Ishikawa (cell line): ENCODE results near the gene ZBTB14.

ENCODE experiments used
- CEBPB ChIP-seq: IDR thresholded peaks from 2 replicates; pipeline ENCODE4 v1.6.1; 2012
- CREB1 ChIP-seq: IDR thresholded peaks from 2 replicates; pipeline ENCODE4 v1.6.1; 2012; ENCODE audit warnings: low read depth
- EGR1 ChIP-seq: IDR thresholded peaks from 2 replicates; pipeline ENCODE4 v1.6.1; 2012
- EP300 ChIP-seq: IDR thresholded peaks from 2 replicates; pipeline ENCODE4 v1.6.1; 2012; ENCODE audit warnings: borderline replicate concordance
- FOXM1 ChIP-seq: IDR thresholded peaks from 2 replicates; pipeline ENCODE4 v1.6.1; 2012; ENCODE audit warnings: low read depth, borderline replicate concordance
- MAX ChIP-seq: IDR thresholded peaks from 2 replicates; pipeline ENCODE4 v1.6.1; 2012
- NFIC ChIP-seq: IDR thresholded peaks from 2 replicates; pipeline ENCODE4 v1.6.1; 2012
- RAD21 ChIP-seq: IDR thresholded peaks from 2 replicates; pipeline ENCODE4 v1.6.1; 2012; ENCODE audit warnings: low read depth
- REST ChIP-seq: IDR thresholded peaks from 2 replicates; pipeline ENCODE4 v1.6.1; 2012; ENCODE audit warnings: low read depth, mild to moderate bottlenecking
- TAF1 ChIP-seq: IDR thresholded peaks from 2 replicates; pipeline ENCODE4 v1.6.1; 2012; ENCODE audit warnings: low read depth, mild to moderate bottlenecking
- TCF12 ChIP-seq: IDR thresholded peaks from 2 replicates; pipeline ENCODE4 v1.6.1; 2012; ENCODE audit warnings: low read depth
- TEAD4 ChIP-seq: IDR thresholded peaks from 2 replicates; pipeline ENCODE4 v1.6.1; 2012
- USF1 ChIP-seq: IDR thresholded peaks from 2 replicates; pipeline ENCODE4 v1.6.1; 2012
- YY1 ChIP-seq: IDR thresholded peaks from 2 replicates; pipeline ENCODE4 v1.6.1; 2012; ENCODE audit warnings: low read depth

GRCh38 chr18:5266721-5267120 lies 28.8 kb downstream of the ZBTB14 start:
- TF ChIP-seq EGR1 (no peak), RAD21 (no peak), EP300 (no peak), YY1 (no peak), CEBPB (no peak), TAF1 (no peak), NFIC (no peak), REST (no peak), CREB1 (no peak), USF1 (no peak), TCF12 (no peak), FOXM1 (no peak), TEAD4 (no peak), MAX (no peak)
